Body of pancreas (tissue), 4 donors: ENCODE results near the gene PPFIA2. TPM values are rescaled to one million over a fixed set of nuclear protein-coding genes. Genes with fewer than 3 reads are reported as not detected.

Source experiments
- ATAC-seq: fragments of 150-250 bp; one replicate; pipeline ENCODE4 v1.9.1; 2016
- DNase-seq, 4 donors: peaks; one replicate each; pipeline ENCODE4 v3.0.0-alpha.2; 2019
- H3K27ac ChIP-seq, 4 donors: fragments of 200-600 bp; sonication (generic); 1 replicate in 3 of 4; 2 replicates in 1 of 4; pipeline versions ENCODE4 v1.5.1 to v1.6.1; 2016 to 2019; ENCODE audit warnings: mild to moderate bottlenecking in 1 of 4, mixed read lengths in 1 of 4, moderate library complexity in 1 of 4
- H3K27me3 ChIP-seq, 2 donors: fragments of 200-600 bp; sonication (generic); one replicate each; pipeline ENCODE4 v1.6.0; 2016; ENCODE audit warnings: mild to moderate bottlenecking in 1 of 2
- H3K36me3 ChIP-seq, 2 donors: fragments of 200-600 bp; sonication (generic); replicated peaks in 1 of 2; 2 replicates each; pipeline ENCODE4 v1.5.1; 2016; ENCODE audit warnings: low read depth in 2 of 2; ENCODE audit not compliant: insufficient read depth in 1 of 2
- H3K4me1 ChIP-seq: fragments of 200-600 bp; sonication (generic); one replicate; pipeline ENCODE4 v1.6.0; 2016
- H3K4me3 ChIP-seq, 2 donors: fragments of 200-600 bp; sonication (generic); 1 replicate in 1 of 2; 2 replicates in 1 of 2; pipeline ENCODE4 v1.5.1; 2016 to 2019
- H3K9me3 ChIP-seq, 3 donors: fragments of 200-600 bp; sonication (generic); 1 replicate in 2 of 3; 2 replicates in 1 of 3; pipeline ENCODE4 v1.5.1; 2016
- POLR2A ChIP-seq, 3 donors: fragments of 450-650 bp; IDR thresholded peaks; one replicate each; pipeline ENCODE4 v1.6.1; 2016; ENCODE audit warnings: antibody characterized with exemption in 3 of 3, mild to moderate bottlenecking in 2 of 3
- WGBS, 2 donors: methylation state at CpG; one replicate each; pipeline ENCODE4 v1.1.5; 2017; 5-methylcytosine and 5-hydroxymethylcytosine counted together
- intact Hi-C: fragments of 100-400 bp; cut with DNase I; formaldehyde crosslinking; loops from one replicate; pipeline ENCODE4 v1.15.1; 2023
- total RNA-seq, 2 donors: library from RNA; depleted of rRNA; stranded (reverse); fragments of >200 nt; gene quantifications; one replicate each; pipeline ENCODE4 v1.1.0, GENCODE V29; 2016
- TF ChIP-seq, protein P1 (sequence below), 7 experiments: fragments of 450-650 bp in 4 of 7; fragments of 200-600 bp in 3 of 7; sonication (generic) in 3 of 7; IDR thresholded peaks; one replicate each; pipeline ENCODE4 v1.5.1; 2016 to 2019; ENCODE audit warnings: antibody characterized with exemption in 7 of 7

PPFIA2 gene
- total RNA-seq, 2 donors from 2014 or later = 0.52 TPM; not detected in 1

DNA sequence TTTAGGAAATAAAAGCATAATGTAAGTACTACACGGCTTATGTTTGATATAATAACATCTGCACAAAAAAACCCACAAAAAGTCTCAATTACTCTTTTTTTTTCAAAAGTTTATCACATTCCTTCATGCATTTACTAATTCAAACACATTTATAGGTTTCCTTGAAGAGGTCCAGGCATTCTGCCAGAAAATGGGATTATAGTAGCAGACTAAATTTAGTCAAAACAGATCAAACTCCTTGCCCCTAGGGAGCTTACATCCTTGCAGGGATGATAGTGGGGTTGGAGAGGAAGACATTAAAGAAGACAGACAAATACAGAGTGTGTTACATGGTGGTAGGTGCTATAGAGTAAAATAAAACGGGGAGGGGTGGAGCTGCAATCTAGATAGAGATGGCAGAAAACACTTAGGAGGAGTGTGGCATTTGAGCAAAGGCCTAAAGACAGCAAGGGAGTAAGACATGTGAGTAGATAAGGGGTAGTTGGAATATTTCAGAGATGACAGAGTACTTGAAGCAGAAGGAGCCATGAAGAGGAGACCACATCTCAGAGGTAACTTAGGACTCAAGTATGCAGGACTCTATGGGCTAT, 266.9 kb downstream of the PPFIA2 start:
- Histone ChIP-seq H3K27ac (no peak overlapping the region), H3K9me3 (no peaks in the 10 kb centered on the region), H3K36me3 (no peaks in the 10 kb centered on the region), H3K4me1 (no peaks in the 10 kb centered on the region), H3K4me3 (no peak overlapping the region), H3K27me3 (no peaks in the 10 kb centered on the region)
- ATAC-seq (no peak), DNase-seq (no peak)
- TF ChIP-seq POLR2A (IDR thresholded peaks at IDR 0.05) = no peak
- TF ChIP-seq, protein P1, sequence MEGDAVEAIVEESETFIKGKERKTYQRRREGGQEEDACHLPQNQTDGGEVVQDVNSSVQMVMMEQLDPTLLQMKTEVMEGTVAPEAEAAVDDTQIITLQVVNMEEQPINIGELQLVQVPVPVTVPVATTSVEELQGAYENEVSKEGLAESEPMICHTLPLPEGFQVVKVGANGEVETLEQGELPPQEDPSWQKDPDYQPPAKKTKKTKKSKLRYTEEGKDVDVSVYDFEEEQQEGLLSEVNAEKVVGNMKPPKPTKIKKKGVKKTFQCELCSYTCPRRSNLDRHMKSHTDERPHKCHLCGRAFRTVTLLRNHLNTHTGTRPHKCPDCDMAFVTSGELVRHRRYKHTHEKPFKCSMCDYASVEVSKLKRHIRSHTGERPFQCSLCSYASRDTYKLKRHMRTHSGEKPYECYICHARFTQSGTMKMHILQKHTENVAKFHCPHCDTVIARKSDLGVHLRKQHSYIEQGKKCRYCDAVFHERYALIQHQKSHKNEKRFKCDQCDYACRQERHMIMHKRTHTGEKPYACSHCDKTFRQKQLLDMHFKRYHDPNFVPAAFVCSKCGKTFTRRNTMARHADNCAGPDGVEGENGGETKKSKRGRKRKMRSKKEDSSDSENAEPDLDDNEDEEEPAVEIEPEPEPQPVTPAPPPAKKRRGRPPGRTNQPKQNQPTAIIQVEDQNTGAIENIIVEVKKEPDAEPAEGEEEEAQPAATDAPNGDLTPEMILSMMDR (IDR thresholded peaks at IDR 0.05) = no peak
- 34 to 41% methylated on average over 2 of the region's 2 CpGs for WGBS, 2 donors
- intact Hi-C loops = no loop called here

DNA sequence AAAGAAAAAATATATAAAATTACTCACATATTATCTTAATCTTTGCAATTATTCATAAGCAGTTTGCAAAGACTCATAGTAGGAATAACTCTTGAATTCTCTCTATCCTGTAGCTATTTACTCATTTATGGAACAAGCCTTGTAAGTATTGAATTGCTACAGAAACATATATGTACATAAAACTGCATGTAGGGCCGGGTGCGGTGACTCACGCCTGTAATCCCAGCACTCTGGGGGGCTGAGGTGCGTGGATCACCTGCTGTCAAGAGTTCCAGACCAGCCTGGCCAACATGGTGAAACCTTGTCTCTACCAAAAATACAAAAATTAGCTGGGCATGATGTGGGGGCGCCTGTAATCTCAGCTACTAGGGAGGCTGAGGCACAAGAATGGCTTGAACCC, 286.2 kb downstream of the PPFIA2 start:
- Histone ChIP-seq H3K27me3 (no peaks in the 10 kb centered on the region), H3K9me3 (no peaks in the 10 kb centered on the region), H3K4me1 (no peaks in the 10 kb centered on the region), H3K36me3 (no peaks in the 10 kb centered on the region), H3K4me3 (no peak overlapping the region), H3K27ac (no peak overlapping the region)
- whole genome bisulfite sequencing, 2 donors = 71 to 72% methylated on average over 5 of the region's 5 CpGs
- ATAC-seq = no peak
- no peak for DNase-seq
- TF ChIP-seq POLR2A (IDR thresholded peaks at IDR 0.05) = no peak
- TF ChIP-seq, protein P1 (IDR thresholded peaks at IDR 0.05) = no peak
- intact Hi-C loops = no loop called here

DNA sequence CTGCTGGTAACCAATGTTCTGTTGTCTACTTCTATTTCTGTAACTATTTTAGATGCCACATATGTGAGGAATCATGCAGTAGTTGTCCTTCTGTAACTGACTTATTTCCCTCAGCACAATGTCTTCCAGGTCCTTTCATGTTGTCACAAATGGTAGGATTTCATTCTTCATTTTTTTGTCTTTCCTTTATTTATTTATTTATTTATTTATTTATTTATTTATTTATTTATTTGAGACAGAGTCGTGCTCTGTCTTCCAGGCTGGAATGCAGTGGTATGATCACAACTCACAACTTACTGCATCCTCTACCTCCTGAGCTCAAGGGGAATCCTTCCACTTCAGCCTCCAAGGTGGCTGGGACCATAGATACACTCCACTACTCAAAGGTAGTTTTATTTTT, 288.2 kb downstream of the PPFIA2 start:
- WGBS, 2 donors = 22 to 57% methylated on average over 1 of the region's 1 CpG
- no peak overlapping the region for H3K27ac ChIP-seq
- H3K27me3 ChIP-seq = no peaks in the 10 kb centered on the region
- no peak overlapping the region for H3K4me3 ChIP-seq
- H3K9me3 ChIP-seq = no peaks in the 10 kb centered on the region
- no peak for DNase-seq
- intact Hi-C loops = no loop called here
- H3K36me3 ChIP-seq = no peaks in the 10 kb centered on the region
- no peak for ATAC-seq
- H3K4me1 ChIP-seq = no peaks in the 10 kb centered on the region
- no peak for TF ChIP-seq POLR2A (IDR thresholded peaks at IDR 0.05)

- DNase-seq = no peak
- Histone ChIP-seq H3K9me3 (no peaks in the 10 kb centered on the region), H3K27me3 (no peaks in the 10 kb centered on the region), H3K36me3 (no peaks in the 10 kb centered on the region), H3K27ac (no peak overlapping the region), H3K4me1 (no peaks in the 10 kb centered on the region), H3K4me3 (no peak overlapping the region)
- intact Hi-C loops = no loop called here
- no peak for TF ChIP-seq POLR2A (IDR thresholded peaks at IDR 0.05)
- TF ChIP-seq, protein P1 (IDR thresholded peaks at IDR 0.05) = no peak
- ATAC-seq = no peak
- 28 to 44% methylated on average over 2 of the region's 2 CpGs for WGBS, 2 donors
Measured at GRCh38 chr12:81468206-81468605, 290.9 kb downstream of the PPFIA2 start.

- Histone ChIP-seq H3K27me3 (no peaks in the 10 kb centered on the region), H3K9me3 (no peaks in the 10 kb centered on the region), H3K4me3 (no peak overlapping the region), H3K4me1 (no peaks in the 10 kb centered on the region), H3K36me3 (no peaks in the 10 kb centered on the region), H3K27ac (no peak overlapping the region)
- TF ChIP-seq POLR2A (IDR thresholded peaks at IDR 0.05) = no peak
- TF ChIP-seq, protein P1 (IDR thresholded peaks at IDR 0.05) = no peak
- no peak for DNase-seq
- ATAC-seq = no peak
- 79 to 83% methylated on average over 3 of the region's 3 CpGs for WGBS, 2 donors
- intact Hi-C loops = no loop called here
Measured at GRCh38 chr12:81465876-81466275, 293.3 kb downstream of the PPFIA2 start.
